Endodermal cell (in vitro differentiated cells): ENCODE measurements around the gene ARHGAP45. TPM values are rescaled to one million over a fixed set of nuclear protein-coding genes. Genes with fewer than 3 reads are reported as not detected.

Source experiments
- DNase-seq: peaks from one replicate; pipeline ENCODE4 v3.0.0-alpha.2; 2017
- H3K27ac ChIP-seq: 2 replicates; pipeline ENCODE4 v1.5.1; 2013; ENCODE audit warnings: mild to moderate bottlenecking, low read depth, low read length, moderate library complexity
- H3K27me3 ChIP-seq: 2 replicates; pipeline ENCODE4 v1.6.1; 2013; ENCODE audit warnings: mild to moderate bottlenecking, low read length, moderate library complexity; ENCODE audit not compliant: insufficient read depth, control insufficient read depth, poor library complexity, severe bottlenecking
- H3K36me3 ChIP-seq: 2 replicates; pipeline ENCODE4 v1.7.0; 2013; ENCODE audit warnings: mild to moderate bottlenecking, low read length, moderate library complexity; ENCODE audit not compliant: control insufficient read depth, insufficient read depth
- H3K4me1 ChIP-seq: one replicate; pipeline ENCODE4 v1.7.0; 2013; ENCODE audit warnings: low read length; ENCODE audit not compliant: control insufficient read depth, insufficient read depth
- H3K4me3 ChIP-seq: 2 replicates; pipeline ENCODE4 v1.5.1; 2013; ENCODE audit warnings: mild to moderate bottlenecking, low read length, moderate library complexity
- H3K9ac ChIP-seq: 2 replicates; pipeline ENCODE4 v1.6.1; 2013; ENCODE audit warnings: mild to moderate bottlenecking, low read length, moderate library complexity; ENCODE audit not compliant: poor library complexity, severe bottlenecking; ENCODE audit errors: extremely low read depth
- H3K9me3 ChIP-seq: 2 replicates; pipeline ENCODE4 v1.6.1; 2013; ENCODE audit warnings: mild to moderate bottlenecking, low read length, moderate library complexity; ENCODE audit not compliant: control insufficient read depth
- H3K27ac Mint-ChIP-seq: 2 replicates; pipeline ENCODE4 v1.8.0; 2020; ENCODE audit warnings: mixed read lengths
- H3K27me3 Mint-ChIP-seq: 2 replicates; pipeline ENCODE4 v1.8.0; 2021; ENCODE audit warnings: mild to moderate bottlenecking, mixed read lengths; ENCODE audit not compliant: insufficient read depth
- H3K36me3 Mint-ChIP-seq: 2 replicates; pipeline ENCODE4 v1.8.0; 2020; ENCODE audit warnings: low read depth, mixed read lengths
- H3K4me1 Mint-ChIP-seq: 2 replicates; pipeline ENCODE4 v1.8.0; 2020; ENCODE audit warnings: mixed read lengths
- H3K4me3 Mint-ChIP-seq: 2 replicates; pipeline ENCODE4 v1.8.0; 2020; ENCODE audit warnings: mild to moderate bottlenecking, moderate library complexity, mixed read lengths
- H3K9me3 Mint-ChIP-seq: 2 replicates; pipeline ENCODE4 v1.8.0; 2020; ENCODE audit warnings: mild to moderate bottlenecking, mixed read lengths
- WGBS, 2 experiments: methylation state at CpG; one replicate each; pipeline versions ENCODE4 v1.1.5 to v1.1.7; 2013; ENCODE audit warnings: missing lambda C conversion rate in 2 of 2, mixed read lengths in 1 of 2; ENCODE audit not compliant: insufficient coverage in 1 of 2, insufficient read length in 1 of 2; 5-methylcytosine and 5-hydroxymethylcytosine counted together
- total RNA-seq, 2 donors: library from RNA; stranded (reverse); fragmentation: NEBNext Ultra II Directional in 1 of 2; extraction: Animal tissue kit (Norgen Biotek cat#: 25700) in 1 of 2; gene quantifications; 2 replicates in 1 of 2; 3 replicates in 1 of 2; pipeline ENCODE4 v1.2.1, GENCODE V29; 2021
- TF ChIP-seq, protein P1 (sequence below): fragments of 200-600 bp; sonication (generic); conservative IDR thresholded peaks from 2 replicates; pipeline ENCODE4 v1.5.0; 2021; ENCODE audit warnings: antibody characterized with exemption, mild to moderate bottlenecking

Gene ARHGAP45
- total RNA-seq, 2 donors from 2014 or later, result 14.8 to 17.1 TPM

DNA sequence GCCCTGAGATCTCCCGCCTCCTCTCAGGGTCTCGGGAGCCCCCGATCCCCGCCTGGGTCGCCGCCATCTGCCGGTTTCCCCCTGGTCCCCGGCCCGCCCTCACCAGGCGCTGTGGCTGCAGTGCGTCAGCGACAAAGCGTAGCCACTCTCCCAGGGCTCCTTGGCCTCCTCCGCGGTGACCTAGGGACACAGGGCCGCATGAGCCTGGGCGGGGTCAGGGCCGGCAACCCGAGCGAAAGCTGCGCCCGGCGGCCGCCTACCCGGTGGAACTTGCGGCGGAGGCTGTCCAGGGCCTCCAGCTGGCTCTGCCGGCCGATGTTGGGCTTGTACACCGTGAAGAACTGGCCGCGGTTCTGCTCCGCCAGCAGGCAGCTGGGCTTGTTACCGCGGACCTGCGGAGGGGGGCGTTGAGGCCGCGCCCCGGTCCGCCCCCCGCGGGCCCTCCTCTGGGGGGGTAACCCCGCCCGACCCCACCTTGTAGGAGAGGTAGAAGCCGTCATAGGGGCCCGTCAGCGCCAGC lies 42.1 kb downstream of the ARHGAP45 start:
- Histone ChIP-seq H3K27me3 (no peaks in the 10 kb centered on the region), H3K36me3 (peaks cover 26% of the 10 kb centered on the region), H3K9ac (no peak overlapping the region), H3K4me1 (no peaks in the 10 kb centered on the region), H3K9me3 (no peaks in the 10 kb centered on the region), H3K27ac (no peak overlapping the region), H3K4me3 (no peak overlapping the region)
- Mint-ChIP-seq H3K4me3 (no peak overlapping the region), H3K36me3 (peaks cover 7% of the 10 kb centered on the region), H3K27ac (no peak overlapping the region), H3K27me3 (no peaks in the 10 kb centered on the region), H3K4me1 (peaks cover 1% of the 10 kb centered on the region), H3K9me3 (no peaks in the 10 kb centered on the region)
- no peak for DNase-seq
- WGBS, 2 experiments, result 95 to 96% methylated on average over 33 to 48 of the region's 48 CpGs
- TF ChIP-seq, protein P1, sequence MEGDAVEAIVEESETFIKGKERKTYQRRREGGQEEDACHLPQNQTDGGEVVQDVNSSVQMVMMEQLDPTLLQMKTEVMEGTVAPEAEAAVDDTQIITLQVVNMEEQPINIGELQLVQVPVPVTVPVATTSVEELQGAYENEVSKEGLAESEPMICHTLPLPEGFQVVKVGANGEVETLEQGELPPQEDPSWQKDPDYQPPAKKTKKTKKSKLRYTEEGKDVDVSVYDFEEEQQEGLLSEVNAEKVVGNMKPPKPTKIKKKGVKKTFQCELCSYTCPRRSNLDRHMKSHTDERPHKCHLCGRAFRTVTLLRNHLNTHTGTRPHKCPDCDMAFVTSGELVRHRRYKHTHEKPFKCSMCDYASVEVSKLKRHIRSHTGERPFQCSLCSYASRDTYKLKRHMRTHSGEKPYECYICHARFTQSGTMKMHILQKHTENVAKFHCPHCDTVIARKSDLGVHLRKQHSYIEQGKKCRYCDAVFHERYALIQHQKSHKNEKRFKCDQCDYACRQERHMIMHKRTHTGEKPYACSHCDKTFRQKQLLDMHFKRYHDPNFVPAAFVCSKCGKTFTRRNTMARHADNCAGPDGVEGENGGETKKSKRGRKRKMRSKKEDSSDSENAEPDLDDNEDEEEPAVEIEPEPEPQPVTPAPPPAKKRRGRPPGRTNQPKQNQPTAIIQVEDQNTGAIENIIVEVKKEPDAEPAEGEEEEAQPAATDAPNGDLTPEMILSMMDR, result no peak

DNA sequence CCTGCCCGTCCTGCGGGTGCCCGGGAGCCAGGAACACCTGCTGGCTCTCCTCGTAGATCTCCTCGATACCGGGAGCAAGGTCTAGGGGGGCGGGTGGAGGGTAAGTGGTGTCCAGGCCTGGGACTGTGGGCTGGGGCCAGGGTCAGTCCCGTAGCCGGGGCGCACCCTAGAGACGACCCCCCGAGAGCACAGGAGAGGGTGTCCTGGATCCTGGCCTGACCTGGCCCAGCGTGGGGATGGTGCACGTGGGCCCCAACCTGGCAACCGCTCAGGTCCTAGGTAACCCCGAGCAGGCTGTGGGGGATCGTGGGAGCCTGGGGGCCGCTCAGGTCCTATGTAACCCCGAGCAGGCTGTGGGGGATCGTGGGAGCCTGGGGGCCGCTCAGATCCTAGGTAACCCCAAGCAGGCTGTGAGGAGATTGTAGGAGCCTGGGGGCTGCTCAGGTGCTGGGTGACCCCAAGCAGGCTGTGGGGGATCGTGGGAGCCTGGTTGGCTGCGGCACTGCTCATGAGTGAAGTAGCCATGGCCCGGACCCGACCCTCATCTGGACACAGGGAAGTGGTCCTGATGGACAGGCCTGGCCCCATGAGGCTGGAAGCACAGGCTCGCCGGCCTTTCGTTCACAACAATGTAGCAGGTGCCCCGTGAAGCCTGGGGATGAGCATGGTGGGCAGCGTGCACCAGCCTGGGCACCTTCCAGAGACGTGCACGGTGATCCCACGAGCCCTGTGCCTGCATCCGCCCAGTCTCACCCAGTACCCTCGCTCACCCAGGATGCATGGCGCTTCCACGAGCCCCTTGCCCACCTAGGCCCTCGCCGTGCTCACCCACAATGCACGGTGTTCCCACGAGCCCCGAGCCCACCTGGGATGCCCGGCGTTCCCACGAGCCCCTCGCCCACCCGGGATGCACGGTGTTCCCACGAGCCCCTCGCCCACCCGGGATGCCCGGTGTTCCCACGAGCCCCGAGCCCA lies 43.0 kb downstream of the ARHGAP45 start:
- peaks cover 26% of the 10 kb centered on the region for H3K36me3 ChIP-seq
- no peak overlapping the region for H3K4me3 ChIP-seq
- no peaks in the 10 kb centered on the region for H3K9me3 ChIP-seq
- 94 to 97% methylated on average over 28 to 54 of the region's 54 CpGs for WGBS, 2 experiments
- DNase-seq, result no peak
- TF ChIP-seq, protein P1, result no peak
- no peak overlapping the region for H3K4me3 Mint-ChIP-seq
- no peaks in the 10 kb centered on the region for H3K27me3 Mint-ChIP-seq
- no peak overlapping the region for H3K27ac Mint-ChIP-seq
- no peaks in the 10 kb centered on the region for H3K4me1 ChIP-seq
- no peaks in the 10 kb centered on the region for H3K27me3 ChIP-seq
- H3K4me1 Mint-ChIP-seq, result peaks cover 1% of the 10 kb centered on the region
- H3K9ac ChIP-seq, result no peak overlapping the region
- no peaks in the 10 kb centered on the region for H3K9me3 Mint-ChIP-seq
- H3K27ac ChIP-seq, result no peak overlapping the region
- peaks cover 7% of the 10 kb centered on the region for H3K36me3 Mint-ChIP-seq

DNA sequence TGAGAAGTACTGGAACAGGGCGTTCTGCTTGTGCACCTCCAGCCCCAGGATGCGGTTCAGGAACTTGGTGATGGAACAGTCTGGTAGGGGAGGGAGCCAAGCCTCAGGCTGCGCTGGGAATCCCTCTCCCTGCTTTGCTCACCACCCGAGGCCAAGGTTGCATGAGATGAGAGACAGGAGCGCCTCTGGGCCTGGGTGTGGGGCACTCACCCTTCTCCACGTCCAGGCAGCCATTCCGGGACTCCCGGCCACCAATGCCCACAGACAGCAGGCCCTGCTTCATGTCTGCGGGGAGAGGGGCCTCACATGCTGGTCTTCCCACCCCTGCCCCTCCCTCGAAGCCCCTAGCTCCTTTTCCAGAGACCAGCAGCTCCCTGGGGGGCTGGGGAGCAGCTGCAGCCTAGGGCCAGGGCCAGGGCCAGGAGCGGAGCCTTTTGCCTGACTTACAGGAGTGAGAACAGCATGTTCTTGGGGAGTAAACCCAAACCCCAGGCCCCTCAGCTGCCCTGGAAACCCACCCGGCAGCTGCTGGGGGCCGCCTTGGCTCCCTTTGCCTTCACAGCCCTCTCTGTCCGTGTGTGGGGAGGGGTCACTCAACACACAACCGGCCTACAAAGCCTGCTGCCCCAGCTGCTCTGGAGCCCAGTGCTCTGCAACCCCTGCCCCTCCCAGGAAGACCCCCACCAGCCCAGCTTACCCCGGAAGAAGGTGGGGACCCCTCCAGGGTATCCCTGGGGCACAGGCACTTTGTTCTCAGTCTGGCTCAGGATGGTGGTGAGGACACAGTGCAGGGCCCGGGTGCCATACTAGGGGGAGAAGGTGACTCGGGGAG lies 44.1 kb downstream of the ARHGAP45 start:
- peak overlapping the region; percentile 24 for H3K27ac ChIP-seq

More for the DNA sequence above, 44.1 kb downstream of the ARHGAP45 start:
- TF ChIP-seq, protein P1, result no peak
- no peaks in the 10 kb centered on the region for H3K27me3 ChIP-seq
- no peak overlapping the region for H3K9ac ChIP-seq
- Mint-ChIP-seq H3K27ac (no peak overlapping the region), H3K9me3 (no peaks in the 10 kb centered on the region), H3K27me3 (no peaks in the 10 kb centered on the region), H3K36me3 (peaks cover 5% of the 10 kb centered on the region), H3K4me3 (no peak overlapping the region), H3K4me1 (peaks cover 1% of the 10 kb centered on the region)
- no peak overlapping the region for H3K4me3 ChIP-seq
- 85 to 91% methylated on average over 5 to 16 of the region's 18 CpGs for WGBS, 2 experiments
- H3K9me3 ChIP-seq, result no peaks in the 10 kb centered on the region
- H3K36me3 ChIP-seq, result peaks cover 24% of the 10 kb centered on the region
- no peaks in the 10 kb centered on the region for H3K4me1 ChIP-seq
- DNase-seq, result no peak
